ENCODE measurements around the gene EEFSEC.

Gene EEFSEC

GRCh38 chr3:128232376-128233178 lies 79.3 kb downstream of the EEFSEC start:
- H3K4me3 ChIP-seq (ENCODE audit: low read length): no peak overlapping the region
- TF ChIP-seq, protein P1, sequence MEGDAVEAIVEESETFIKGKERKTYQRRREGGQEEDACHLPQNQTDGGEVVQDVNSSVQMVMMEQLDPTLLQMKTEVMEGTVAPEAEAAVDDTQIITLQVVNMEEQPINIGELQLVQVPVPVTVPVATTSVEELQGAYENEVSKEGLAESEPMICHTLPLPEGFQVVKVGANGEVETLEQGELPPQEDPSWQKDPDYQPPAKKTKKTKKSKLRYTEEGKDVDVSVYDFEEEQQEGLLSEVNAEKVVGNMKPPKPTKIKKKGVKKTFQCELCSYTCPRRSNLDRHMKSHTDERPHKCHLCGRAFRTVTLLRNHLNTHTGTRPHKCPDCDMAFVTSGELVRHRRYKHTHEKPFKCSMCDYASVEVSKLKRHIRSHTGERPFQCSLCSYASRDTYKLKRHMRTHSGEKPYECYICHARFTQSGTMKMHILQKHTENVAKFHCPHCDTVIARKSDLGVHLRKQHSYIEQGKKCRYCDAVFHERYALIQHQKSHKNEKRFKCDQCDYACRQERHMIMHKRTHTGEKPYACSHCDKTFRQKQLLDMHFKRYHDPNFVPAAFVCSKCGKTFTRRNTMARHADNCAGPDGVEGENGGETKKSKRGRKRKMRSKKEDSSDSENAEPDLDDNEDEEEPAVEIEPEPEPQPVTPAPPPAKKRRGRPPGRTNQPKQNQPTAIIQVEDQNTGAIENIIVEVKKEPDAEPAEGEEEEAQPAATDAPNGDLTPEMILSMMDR (conservative IDR thresholded peaks at IDR 0.05; ENCODE audit: low read depth, low read length): no peak
- DNase-seq (ENCODE audit: low read depth): no peak

GRCh38 chr3:128235207-128235926 lies 82.1 kb downstream of the EEFSEC start:
- TF ChIP-seq, protein P1 (conservative IDR thresholded peaks at IDR 0.05; ENCODE audit: low read depth, low read length): no peak
- DNase-seq (ENCODE audit: low read depth): no peak
- H3K4me3 ChIP-seq (ENCODE audit: low read length): no peak overlapping the region

DNA sequence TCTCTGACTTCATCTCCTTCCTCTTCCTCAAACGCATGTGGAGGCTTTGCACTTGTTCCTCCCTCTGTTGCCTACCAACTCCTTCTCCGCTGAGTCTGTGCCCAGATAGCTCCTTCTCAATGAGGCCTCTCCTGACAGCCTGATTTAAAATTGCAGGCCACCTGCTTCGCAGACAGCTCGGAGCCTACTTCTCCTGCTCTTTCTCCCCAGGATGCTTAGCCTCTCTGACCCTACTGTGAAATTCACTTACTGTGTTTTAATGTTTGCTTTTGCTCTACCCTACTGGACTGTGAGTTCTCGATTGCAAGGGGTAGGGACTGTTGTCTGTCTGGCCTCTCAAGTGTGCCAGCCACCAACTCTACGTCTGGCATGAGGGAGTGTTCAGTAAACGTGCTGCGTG lies 83.4 kb downstream of the EEFSEC start:
- DNase-seq (ENCODE audit: low read depth): no peak
- TF ChIP-seq, protein P1 (conservative IDR thresholded peaks at IDR 0.05; ENCODE audit: low read depth, low read length): no peak
- no peak overlapping the region for H3K4me3 ChIP-seq (ENCODE audit: low read length)

DNA sequence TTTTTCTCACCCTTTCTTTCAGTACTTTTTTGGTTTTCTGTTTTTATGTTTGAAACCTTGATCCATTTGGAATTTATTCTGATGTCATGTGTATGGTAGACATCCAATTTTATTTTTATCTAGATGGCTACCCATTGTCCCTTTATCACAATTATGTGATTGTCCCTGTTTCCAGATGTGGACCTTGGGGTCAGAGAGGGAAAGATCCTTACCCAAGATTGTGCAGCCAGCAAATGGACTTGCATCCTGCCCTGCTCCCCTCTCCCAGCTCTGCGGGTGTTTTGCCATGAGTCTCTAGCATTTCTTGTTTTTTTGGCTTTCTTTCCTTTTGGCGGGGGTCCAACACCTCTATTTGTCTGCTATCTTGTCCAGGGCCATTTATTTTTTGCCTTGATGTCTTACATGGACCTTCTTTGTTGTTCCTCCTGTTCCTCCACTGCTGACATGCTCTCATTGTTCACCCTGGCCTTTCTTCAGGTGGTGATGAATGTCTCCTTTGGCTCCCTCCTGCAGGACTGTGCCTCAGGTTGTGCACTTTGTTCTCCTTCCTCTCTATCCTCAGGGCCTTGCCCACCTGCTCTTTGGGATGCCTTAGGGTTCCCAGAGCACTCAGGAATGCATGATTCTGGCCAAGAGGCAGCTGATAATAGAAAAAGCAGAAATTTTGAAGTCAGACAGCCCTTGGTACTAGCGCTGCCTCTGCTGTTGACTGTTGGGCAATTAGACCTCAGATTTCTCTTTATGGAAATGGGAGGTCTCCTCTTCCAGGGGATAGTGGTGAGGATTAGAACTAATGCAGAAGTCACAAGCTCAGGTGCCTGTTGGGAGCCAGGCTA lies 84.3 kb downstream of the EEFSEC start:
- no peak overlapping the region for H3K4me3 ChIP-seq (ENCODE audit: low read length)
- DNase-seq (ENCODE audit: low read depth): no peak
- TF ChIP-seq, protein P1 (conservative IDR thresholded peaks at IDR 0.05; ENCODE audit: low read depth, low read length): no peak

DNA sequence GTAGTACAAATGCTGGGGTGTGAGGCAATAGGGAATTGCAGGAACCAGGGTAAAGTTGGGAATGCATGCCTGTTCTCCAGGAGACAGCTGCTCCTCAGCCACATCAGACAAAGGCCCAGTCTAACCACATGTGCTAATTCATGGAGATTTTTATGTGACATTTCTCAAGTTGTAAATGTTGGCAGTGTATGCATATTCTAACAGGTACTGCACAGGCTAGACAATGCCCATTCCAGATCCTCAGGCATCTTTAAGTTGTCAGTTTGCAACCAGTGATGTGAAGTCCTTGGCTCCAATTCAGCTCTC lies 84.9 kb downstream of the EEFSEC start:
- no peak overlapping the region for H3K4me3 ChIP-seq (ENCODE audit: low read length)
- DNase-seq (ENCODE audit: low read depth): no peak
- TF ChIP-seq, protein P1 (conservative IDR thresholded peaks at IDR 0.05; ENCODE audit: low read depth, low read length): no peak

DNA sequence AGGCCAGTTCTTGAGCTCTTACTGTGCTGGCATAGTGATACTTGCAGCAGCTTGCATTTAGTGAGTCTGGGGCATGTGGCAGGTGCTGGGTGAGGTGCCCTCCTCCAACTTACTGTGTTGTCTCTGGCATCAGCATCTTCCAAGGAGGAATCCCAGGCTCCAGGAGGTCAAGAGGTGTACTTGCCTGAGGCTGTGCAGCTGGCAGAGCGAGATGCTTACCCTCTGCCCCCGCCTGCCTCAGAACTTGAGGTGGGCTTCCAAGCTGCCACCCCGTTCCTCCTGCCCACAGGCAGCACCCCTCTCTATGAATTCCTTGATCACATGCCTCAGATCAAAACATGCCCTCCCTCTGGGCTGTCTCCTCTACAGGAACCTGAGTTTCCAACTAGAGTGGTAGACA lies 86.0 kb downstream of the EEFSEC start:
- TF ChIP-seq, protein P1 (conservative IDR thresholded peaks at IDR 0.05; ENCODE audit: low read depth, low read length): no peak
- DNase-seq (ENCODE audit: low read depth): no peak
- no peak overlapping the region for H3K4me3 ChIP-seq (ENCODE audit: low read length)

All from retinal pigment epithelial cell (primary cell).